ENCODE data around the gene SMAD6.

SMAD6 gene

DNA sequence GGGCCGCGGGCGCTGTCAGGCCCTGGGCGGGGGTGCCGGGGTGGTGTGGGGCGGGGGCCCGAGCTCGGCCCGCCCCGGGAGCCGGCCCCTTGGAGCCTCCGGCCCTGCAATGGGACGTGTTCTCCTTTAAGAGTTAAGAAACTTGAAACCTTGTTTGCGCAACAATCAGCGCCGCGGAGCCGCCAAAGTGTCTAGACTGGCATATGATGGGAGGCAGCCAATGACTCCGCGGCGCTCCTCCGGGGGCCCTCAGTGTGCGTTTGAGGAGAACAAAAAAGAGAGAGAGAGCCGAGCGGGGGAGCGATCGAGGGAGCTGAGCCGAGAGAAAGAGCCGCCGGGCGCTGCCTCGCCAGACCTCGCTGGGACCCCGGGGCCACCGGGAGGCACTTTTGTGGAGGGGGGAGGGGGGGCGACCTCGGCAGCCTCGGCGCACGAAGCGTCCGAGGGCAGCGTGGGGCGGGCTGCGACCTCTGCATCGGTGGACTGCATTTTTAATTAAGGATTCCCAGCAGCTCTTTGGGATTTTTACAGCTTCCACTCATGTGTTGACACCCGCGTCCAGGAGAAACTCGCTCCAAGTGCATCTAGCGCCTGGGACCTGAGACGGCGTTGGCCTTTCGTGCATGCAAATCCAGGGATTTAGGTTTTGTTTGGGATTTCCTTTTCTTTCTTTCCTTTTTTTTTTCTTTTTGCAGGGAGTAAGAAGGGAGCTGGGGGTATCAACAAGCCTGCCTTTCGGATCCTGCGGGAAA, at the start of gene SMAD6:
Gene SMAD6 (plus strand): TSS at position 202 of the 752 bp plus-strand sequence. CDS start 1,023 bp downstream, outside the sequence.
- peak; percentile 99 for DNase-seq

DNA sequence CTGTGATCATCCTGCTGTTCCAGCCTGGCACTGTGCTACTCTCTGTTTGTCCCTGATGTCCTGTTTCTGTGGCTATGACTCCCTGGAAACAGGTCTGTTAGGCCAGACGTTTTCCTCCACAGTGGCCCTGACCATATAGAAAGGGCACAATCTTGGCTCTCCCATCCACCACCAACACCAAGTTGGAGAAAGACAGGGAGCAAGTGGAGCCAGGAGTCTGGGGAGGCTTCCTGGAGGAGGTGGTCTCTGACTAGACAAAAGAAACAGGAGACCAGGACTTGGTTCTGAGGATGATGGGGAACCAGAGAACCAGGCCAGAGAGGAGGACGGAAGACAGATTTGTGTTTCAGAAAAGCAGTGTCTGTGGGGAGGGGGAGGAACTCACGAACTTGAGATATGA, 49.2 kb upstream of the SMAD6 start:
- no peak for DNase-seq

DNA sequence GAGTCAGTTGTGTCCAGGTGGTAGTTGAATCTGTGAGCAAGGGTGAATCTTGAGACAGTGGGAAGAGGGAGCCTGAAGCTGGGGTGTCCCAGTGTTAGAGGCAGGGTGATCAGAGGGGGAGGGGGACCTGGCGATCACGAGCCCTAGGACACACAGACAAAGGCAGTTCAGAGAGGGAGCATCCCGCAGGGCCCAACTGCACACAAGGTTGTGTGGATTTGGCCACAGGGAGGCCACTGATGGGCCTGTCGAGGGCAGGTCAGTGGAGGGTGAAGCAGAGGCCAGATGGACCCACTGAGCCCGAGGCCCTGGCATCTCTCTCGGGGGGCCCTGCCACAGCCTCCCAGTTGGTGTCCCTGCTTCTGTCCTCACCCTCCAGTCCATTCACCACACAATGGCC, 48.6 kb upstream of the SMAD6 start:
- no peak for DNase-seq

- no peak for DNase-seq
These were observed 48.2 kb upstream of the SMAD6 start for GRCh38 chr15:66653852-66654251.

GRCh38 chr15:66654361-66654738, 47.7 kb upstream of the SMAD6 start:
- no peak for DNase-seq

DNA sequence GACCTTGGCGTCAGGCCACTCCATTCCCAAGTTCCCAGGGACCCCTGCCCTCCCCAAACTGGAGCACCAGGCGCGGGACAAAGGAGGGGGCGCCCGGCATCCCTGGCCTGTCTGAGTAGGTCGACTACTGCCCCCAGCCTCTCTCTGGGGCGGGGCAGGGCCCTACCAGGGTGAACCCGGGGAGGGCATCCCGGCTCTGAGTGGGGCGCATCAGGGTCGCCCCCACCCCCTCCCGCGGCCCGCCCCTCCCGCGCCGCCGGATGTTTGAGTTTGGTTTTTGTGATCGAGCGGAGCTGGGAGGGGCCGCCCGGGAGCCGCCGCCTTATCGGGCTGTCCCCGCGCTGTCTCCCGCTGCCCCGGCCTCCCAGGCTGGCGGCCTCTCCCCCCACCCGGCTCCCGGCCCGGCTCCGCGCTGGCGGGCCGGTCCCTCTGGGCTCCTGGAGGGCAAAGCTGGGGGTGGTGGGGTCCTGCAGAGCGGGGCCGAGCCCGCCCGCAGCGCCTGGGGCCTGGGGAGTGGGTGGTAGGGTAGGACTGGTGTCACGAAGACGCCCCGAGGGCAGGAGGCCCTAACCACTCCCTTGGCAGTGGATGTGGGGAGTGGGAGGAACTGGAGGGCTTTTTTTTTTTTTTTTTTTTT, 47.2 kb upstream of the SMAD6 start:
- no peak for DNase-seq

DNA sequence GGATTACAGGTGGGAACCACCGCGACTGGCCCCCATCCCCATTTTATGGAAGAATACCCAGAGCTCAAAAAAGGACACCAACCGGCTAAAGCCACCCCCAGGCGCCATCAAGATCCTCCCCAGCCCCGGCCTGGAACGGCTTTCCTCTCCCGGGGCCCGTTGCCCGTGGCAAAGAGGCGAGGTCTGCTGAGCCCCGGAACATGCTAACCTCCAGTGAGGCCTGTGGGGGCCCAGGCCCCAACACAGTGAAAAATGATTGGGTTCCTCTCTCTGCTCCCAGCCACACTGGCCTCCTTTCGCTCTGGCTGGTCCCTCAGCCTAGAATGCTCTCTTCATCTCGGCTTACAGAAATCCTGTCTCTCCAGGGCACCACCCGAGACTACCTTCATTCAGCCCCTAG, 46.5 kb upstream of the SMAD6 start:
- DNase-seq = no peak

- DNase-seq = no peak
These were observed 46.0 kb upstream of the SMAD6 start for GRCh38 chr15:66655997-66656396.

- no peak for DNase-seq
These were observed 44.6 kb upstream of the SMAD6 start for GRCh38 chr15:66657185-66658020.

DNA sequence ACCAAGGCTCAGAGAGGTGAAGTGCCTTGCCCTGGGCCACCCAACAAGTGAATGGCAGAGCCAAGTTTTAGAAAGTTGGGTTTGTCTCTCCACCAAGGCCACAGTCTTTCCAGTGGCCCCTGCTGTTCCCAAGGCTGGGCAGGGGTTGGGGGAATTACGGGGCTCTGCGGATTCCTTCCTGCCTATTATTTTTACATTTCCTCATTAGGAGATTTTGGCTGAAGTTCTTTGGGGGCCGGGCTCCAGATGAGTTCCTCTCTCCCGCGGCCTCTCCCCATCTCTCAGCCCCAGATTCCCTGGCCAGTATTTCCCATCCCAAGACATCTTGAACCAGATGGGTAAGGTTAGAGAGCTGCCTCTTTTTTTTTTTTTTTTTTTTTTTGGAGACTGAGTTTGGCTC, 44.0 kb upstream of the SMAD6 start:
- DNase-seq = no peak

DNA sequence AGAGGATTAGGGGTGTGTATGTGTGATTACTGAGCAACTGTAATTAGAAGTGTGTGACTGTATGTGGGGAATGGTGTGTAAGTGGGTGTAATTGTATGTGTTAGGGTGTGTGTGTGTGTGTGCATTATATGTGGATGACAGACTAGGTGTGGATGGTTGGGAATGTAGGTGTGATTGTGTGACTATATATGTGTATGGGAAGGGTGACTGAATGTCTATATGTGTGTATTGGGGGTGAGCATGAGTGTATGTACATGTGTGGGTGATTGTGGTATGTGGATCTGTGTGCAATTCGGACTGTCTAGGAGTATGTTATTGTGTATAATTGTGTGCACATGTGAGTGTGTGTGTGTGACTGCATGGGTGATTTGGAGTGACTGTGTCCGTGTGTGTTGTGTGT, 43.2 kb upstream of the SMAD6 start:
- DNase-seq = no peak

GRCh38 chr15:66659384-66659783, 42.7 kb upstream of the SMAD6 start:
- no peak for DNase-seq

GRCh38 chr15:66661432-66662096, 40.5 kb upstream of the SMAD6 start:
- no peak for DNase-seq

GRCh38 chr15:66662522-66662921, 39.5 kb upstream of the SMAD6 start:
- DNase-seq = no peak

DNA sequence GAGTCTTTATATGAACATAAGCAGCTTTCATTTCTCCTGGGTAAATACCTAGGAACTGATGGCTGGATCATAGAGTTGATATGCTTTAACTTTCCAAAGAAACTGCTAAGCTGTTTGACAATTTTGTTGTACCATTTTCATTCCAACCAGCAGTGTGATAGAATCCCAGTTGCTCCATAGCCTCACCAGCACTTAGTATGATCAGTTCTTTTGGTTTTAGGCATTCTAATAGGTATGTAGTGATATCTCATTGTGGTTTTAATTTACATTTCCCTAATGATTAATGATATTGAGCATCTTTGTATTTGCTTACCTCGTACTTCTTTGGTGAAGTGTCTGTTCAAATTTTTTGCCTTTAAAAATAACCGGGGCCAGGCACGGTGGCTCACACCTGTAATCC, 38.4 kb upstream of the SMAD6 start:
- no peak for DNase-seq

DNA sequence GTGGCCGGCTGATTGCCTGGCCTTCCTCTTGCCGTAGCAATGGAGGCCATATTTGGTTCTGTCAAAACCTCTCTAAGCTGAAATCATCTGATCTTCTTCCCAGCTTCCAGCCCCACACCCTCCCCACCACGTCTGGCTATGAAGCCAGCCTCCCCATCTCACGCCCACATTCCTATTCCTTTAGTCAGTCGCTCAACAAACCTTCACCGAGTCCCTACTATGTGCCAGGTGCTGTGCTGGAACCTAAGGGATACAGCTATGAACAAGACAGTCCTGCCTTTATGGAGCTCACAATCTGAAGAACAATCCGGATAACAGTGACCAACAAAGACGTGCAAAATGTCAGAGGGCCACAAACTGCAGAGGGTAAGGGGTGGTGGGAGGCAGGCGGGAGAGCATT, 31.9 kb upstream of the SMAD6 start:
- DNase-seq = no peak

DNA sequence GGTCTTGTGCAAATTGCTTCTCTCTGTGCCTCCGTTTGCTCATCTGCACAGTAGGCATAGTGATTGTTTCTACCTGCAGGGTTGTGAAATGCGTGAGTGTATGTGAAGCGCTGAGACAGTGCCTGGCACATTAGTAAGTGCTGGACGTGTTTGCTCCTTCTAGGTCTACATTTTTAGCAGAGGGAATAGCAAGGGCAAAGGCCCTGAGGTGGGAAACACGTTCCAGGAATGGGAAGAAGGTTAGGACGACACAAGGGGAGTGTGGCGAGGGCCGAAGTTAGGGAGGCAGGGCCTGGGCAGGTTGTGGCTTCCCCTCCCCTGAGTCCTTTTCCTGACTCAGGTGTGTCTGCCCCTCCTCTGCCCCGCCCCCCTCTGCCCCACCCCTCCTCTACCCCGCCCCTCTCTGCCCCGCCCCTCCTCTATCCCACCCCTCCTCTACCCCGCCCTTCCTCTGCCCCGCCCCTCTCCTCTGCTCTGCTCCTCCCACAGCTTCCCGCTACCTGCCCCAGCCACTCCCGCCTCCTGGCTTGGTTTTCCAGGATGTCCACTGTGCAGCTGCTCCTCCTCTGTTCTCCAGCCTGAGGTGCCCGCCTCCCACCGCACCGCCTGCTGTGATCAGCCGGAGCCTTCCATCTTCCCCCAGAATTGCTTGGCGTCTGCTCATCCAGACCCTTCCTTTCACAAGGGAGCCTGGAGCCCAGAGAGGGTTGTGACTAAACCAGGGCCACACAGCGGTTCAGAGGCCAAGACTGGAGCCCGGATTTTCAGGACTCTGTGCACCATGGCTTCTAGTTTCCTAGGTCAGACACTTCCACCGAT, 31.1 kb upstream of the SMAD6 start:
- no peak for DNase-seq

GRCh38 chr15:66672867-66673266, 29.2 kb upstream of the SMAD6 start:
- no peak for DNase-seq

DNA sequence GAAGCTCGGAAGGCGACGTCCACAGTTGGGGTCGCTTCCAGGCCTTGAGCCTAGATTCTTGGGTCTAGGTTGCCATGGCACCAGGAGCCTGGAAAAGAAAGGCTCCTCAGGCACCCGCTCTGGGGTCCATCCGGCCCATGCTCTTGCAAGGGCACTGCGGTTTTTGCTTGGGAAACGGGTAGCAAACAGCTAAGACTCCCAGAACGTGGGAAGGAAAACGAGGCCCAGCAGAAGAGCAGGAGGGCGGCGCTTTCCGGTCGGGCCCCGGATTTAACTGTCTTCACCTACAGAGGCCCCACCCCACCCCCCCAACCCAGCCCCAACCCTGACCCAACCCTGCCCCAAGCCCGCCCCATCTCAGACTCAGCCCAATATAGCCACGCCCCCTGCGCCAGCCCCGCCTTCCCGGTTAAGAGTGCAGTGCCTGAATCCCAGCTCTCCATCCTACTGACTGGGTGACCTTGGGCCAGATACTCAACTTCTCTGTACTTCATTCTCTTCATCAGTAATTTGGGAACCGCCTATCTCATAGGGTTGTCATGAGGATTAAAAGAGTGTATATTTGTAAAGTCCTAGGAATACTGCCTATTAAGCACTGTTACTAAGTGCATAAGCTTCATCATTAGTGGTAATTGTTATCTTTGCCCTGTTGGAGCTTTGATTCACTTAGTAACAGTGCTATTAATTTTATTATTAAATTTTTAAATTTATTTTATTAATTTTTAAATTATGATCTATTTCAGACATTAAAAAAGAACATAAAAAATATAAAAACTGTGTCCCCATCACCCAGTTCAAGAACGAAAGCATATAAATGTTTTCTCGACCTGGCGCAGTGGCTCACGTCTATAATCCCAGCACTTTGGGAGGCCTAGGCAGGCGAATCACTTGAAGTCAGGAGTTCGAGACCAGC, 28.4 kb upstream of the SMAD6 start:
- peak; percentile 71 for DNase-seq

- no peak for DNase-seq
These were observed 27.3 kb upstream of the SMAD6 start for GRCh38 chr15:66674756-66675155.

DNA sequence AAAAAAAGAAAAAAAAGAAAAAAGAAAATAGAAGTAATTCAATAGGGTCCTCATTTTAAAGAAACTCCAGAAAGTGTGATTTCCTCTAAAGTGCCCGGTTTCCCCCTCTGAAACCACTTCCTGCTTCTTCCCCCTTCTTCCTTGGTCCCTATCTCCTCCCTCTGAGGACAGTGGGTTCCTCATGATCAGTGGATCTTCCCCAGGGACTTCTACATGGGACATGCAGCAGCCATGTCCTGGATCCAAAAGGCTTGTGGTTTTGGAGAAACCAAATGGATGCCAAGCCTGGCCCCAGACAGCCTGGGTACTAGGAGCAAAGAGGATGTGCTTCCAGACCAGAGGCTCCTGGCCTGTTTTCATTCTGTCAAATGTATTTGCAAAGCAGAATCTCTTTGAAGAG, 26.6 kb upstream of the SMAD6 start:
- peak; percentile 49 for DNase-seq

Data from MV-4-11 (cell line).